ENCODE results near the gene EME2. TPM values are rescaled to one million over a fixed set of nuclear protein-coding genes. Genes with fewer than 3 reads are reported as not detected.

EME2 gene
- total RNA-seq, 1 experiment from 2014 or later: 19.5 TPM

GRCh38 chr16:1822801-1823200 lies 50.2 kb downstream of the EME2 start:
- ChIA-PET CTCF (no interaction called here), POLR2A (ENCODE audit: low non-redundant PET) (no interaction called here)
- Histone ChIP-seq H3K27ac (ENCODE audit: low read depth, low read length, poor library complexity, severe bottlenecking) (no peak overlapping the region), H3K4me1 (ENCODE audit: insufficient read depth, low read length, poor library complexity, severe bottlenecking) (no peaks in the 10 kb centered on the region), H3K36me3 (ENCODE audit: insufficient read depth, low read length, poor library complexity, severe bottlenecking) (no peaks in the 10 kb centered on the region), H3K4me3 (ENCODE audit: low read depth, low read length, poor library complexity, severe bottlenecking) (no peak overlapping the region), H3K9me3 (ENCODE audit: low read depth, low read length, poor library complexity, severe bottlenecking) (no peaks in the 10 kb centered on the region), H3K27me3 (replicated peaks; ENCODE audit: insufficient read depth, low read depth, low read length, poor library complexity) (no peaks in the 10 kb centered on the region)
- no peak for TF ChIP-seq EZH2 (IDR thresholded peaks at IDR 0.05; ENCODE audit: borderline replicate concordance, low read depth, low read length, poor library complexity, severe bottlenecking)
- TF ChIP-seq, protein P1, sequence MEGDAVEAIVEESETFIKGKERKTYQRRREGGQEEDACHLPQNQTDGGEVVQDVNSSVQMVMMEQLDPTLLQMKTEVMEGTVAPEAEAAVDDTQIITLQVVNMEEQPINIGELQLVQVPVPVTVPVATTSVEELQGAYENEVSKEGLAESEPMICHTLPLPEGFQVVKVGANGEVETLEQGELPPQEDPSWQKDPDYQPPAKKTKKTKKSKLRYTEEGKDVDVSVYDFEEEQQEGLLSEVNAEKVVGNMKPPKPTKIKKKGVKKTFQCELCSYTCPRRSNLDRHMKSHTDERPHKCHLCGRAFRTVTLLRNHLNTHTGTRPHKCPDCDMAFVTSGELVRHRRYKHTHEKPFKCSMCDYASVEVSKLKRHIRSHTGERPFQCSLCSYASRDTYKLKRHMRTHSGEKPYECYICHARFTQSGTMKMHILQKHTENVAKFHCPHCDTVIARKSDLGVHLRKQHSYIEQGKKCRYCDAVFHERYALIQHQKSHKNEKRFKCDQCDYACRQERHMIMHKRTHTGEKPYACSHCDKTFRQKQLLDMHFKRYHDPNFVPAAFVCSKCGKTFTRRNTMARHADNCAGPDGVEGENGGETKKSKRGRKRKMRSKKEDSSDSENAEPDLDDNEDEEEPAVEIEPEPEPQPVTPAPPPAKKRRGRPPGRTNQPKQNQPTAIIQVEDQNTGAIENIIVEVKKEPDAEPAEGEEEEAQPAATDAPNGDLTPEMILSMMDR (conservative IDR thresholded peaks at IDR 0.05; ENCODE audit: low read depth, low read length): no peak
- DNase-seq (ENCODE audit: low spot score): no peak
- intact Hi-C loops (cut with micrococcal nuclease; ENCODE audit: unreplicated experiment): loop anchor here (10.0 kb wide), 1 partner anchor 48 kb away; the partner anchor contains the start of genes EME2, MRPS34 and NME3
- no TSS peak for BruUV-seq (replicated peaks)

DNA sequence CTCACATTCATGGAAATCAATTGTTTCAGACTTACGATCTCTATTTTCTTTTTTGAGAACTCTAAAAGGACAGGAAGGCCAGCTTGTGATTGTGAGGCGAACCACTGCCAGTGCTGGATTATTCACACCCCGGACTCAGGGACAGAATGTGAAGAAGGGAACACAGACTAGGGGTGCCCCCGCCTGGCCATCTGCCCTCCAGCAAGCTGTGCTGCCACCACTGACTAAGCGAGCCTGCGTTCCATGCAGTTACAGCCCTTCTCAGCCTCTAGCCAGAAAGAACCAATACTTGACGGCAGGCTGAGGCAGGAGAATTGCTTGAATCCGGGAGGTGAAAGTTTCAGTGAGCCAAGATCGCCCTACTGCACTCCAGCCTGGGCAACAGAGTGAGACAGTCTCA lies 51.2 kb downstream of the EME2 start:
- Histone ChIP-seq H3K4me1 (ENCODE audit: insufficient read depth, low read length, poor library complexity, severe bottlenecking) (peaks cover 8% of the 10 kb centered on the region), H3K27ac (ENCODE audit: low read depth, low read length, poor library complexity, severe bottlenecking) (no peak overlapping the region), H3K4me3 (ENCODE audit: low read depth, low read length, poor library complexity, severe bottlenecking) (no peak overlapping the region), H3K27me3 (replicated peaks; ENCODE audit: insufficient read depth, low read depth, low read length, poor library complexity) (no peaks in the 10 kb centered on the region), H3K9me3 (ENCODE audit: low read depth, low read length, poor library complexity, severe bottlenecking) (no peaks in the 10 kb centered on the region), H3K36me3 (ENCODE audit: insufficient read depth, low read length, poor library complexity, severe bottlenecking) (no peaks in the 10 kb centered on the region)
- no peak for TF ChIP-seq EZH2 (IDR thresholded peaks at IDR 0.05; ENCODE audit: borderline replicate concordance, low read depth, low read length, poor library complexity, severe bottlenecking)
- TF ChIP-seq, protein P1 (conservative IDR thresholded peaks at IDR 0.05; ENCODE audit: low read depth, low read length): peak; percentile 40
- intact Hi-C loops (cut with micrococcal nuclease; ENCODE audit: unreplicated experiment): loop anchor here (10.0 kb wide), 1 partner anchor 49 kb away; the partner anchor contains the start of genes EME2, MRPS34 and NME3
- BruUV-seq (replicated peaks): no TSS peak
- ChIA-PET CTCF (no interaction called here), POLR2A (ENCODE audit: low non-redundant PET) (interaction anchor here (0.5 kb wide), 1 partner anchor 41 kb away, joined by 3 read pairs; the partner anchor contains the start of gene NUBP2)
- DNase-seq (ENCODE audit: low spot score): peak; percentile 64

GRCh38 chr16:1825381-1825863 lies 52.8 kb downstream of the EME2 start:
- no peaks in the 10 kb centered on the region for H3K27me3 ChIP-seq (replicated peaks; ENCODE audit: insufficient read depth, low read depth, low read length, poor library complexity)
- H3K4me1 ChIP-seq (ENCODE audit: insufficient read depth, low read length, poor library complexity, severe bottlenecking): peaks cover 12% of the 10 kb centered on the region
- intact Hi-C loops (cut with micrococcal nuclease; ENCODE audit: unreplicated experiment): loop anchor here (10.0 kb wide), 1 partner anchor 51 kb away; the partner anchor contains the start of genes EME2, MRPS34 and NME3
- no peak for DNase-seq (ENCODE audit: low spot score)
- POLR2A ChIA-PET (ENCODE audit: low non-redundant PET): no interaction called here
- TF ChIP-seq, protein P1 (conservative IDR thresholded peaks at IDR 0.05; ENCODE audit: low read depth, low read length): no peak
- no peak overlapping the region for H3K27ac ChIP-seq (ENCODE audit: low read depth, low read length, poor library complexity, severe bottlenecking)
- no TSS peak for BruUV-seq (replicated peaks)
- peak overlapping the region; percentile 90 for H3K4me3 ChIP-seq (ENCODE audit: low read depth, low read length, poor library complexity, severe bottlenecking)
- H3K9me3 ChIP-seq (ENCODE audit: low read depth, low read length, poor library complexity, severe bottlenecking): no peaks in the 10 kb centered on the region
- H3K36me3 ChIP-seq (ENCODE audit: insufficient read depth, low read length, poor library complexity, severe bottlenecking): no peaks in the 10 kb centered on the region
- CTCF ChIA-PET: interaction anchor here (0.7 kb wide), 1 partner anchor 120 kb away, joined by 4 read pairs; no protein-coding TSS in a partner anchor

Small RNAs within 50 kb of the gene (microRNA-seq; reads per million reads assigned to microRNA genes)
- 51.2 reads per million, percentile 57 among the genes with 10 or more reads in this experiment for gene MIR3177

Other genes with a start within 250 kb of the EME2 start
- gene TMEM204, start 239.1 kb upstream of the EME2 start, total RNA-seq (2021): not detected in 2 replicates
- gene IFT140, start 160.7 kb upstream of the EME2 start, total RNA-seq (2021): 21.8 and 34.6 TPM in 2 replicates
- 33.0 and 38.4 TPM in 2 replicates for gene CRAMP1, start 160.4 kb upstream of the EME2 start, total RNA-seq (2021)
- gene JPT2, start 94.5 kb upstream of the EME2 start, total RNA-seq (2021): 197 and 200 TPM in 2 replicates
- gene MAPK8IP3, start 66.6 kb upstream of the EME2 start, total RNA-seq (2021): 66.9 and 69.2 TPM in 2 replicates
- gene NME3, start 1.3 kb upstream of the EME2 start, total RNA-seq (2021): 35.3 and 40.8 TPM in 2 replicates
- gene MRPS34, start 324 bp downstream of the EME2 start, total RNA-seq (2021): 247 and 250 TPM in 2 replicates
- 15.0 and 20.8 TPM in 2 replicates for gene SPSB3, start 9.8 kb downstream of the EME2 start, total RNA-seq (2021)
- gene NUBP2, start 10.2 kb downstream of the EME2 start, total RNA-seq (2021): 76.0 and 76.6 TPM in 2 replicates
- gene IGFALS, start 20.9 kb downstream of the EME2 start, total RNA-seq (2021): not detected in 2 replicates
- gene HAGH, start 54.0 kb downstream of the EME2 start, total RNA-seq (2021): 14.4 and 23.4 TPM in 2 replicates
- 19.9 and 22.1 TPM in 2 replicates for gene FAHD1, start 54.4 kb downstream of the EME2 start, total RNA-seq (2021)
- gene MEIOB, start 99.4 kb downstream of the EME2 start, total RNA-seq (2021): 0.48 and 0.62 TPM in 2 replicates
- not detected in 2 replicates for gene HS3ST6, start 145.6 kb downstream of the EME2 start, total RNA-seq (2021)
- 17.7 and 23.4 TPM in 2 replicates for gene MSRB1, start 170.4 kb downstream of the EME2 start, total RNA-seq (2021)
- gene RPL3L, start 181.9 kb downstream of the EME2 start, total RNA-seq (2021): not detected in 2 replicates
- 178 and 210 TPM in 2 replicates for gene NDUFB10, start 186.7 kb downstream of the EME2 start, total RNA-seq (2021)
- 3,326 and 3,385 TPM in 2 replicates for gene RPS2, start 192.0 kb downstream of the EME2 start, total RNA-seq (2021)
- gene RNF151, start 194.0 kb downstream of the EME2 start, total RNA-seq (2021): not detected in 2 replicates
- gene TBL3, start 199.2 kb downstream of the EME2 start, total RNA-seq (2021): 58.4 and 64.1 TPM in 2 replicates
- 0.90 and 1.2 TPM in 2 replicates for gene NOXO1, start 208.7 kb downstream of the EME2 start, total RNA-seq (2021)
- gene GFER, start 211.4 kb downstream of the EME2 start, total RNA-seq (2021): 26.2 and 27.4 TPM in 2 replicates
- gene SYNGR3, start 217.2 kb downstream of the EME2 start, total RNA-seq (2021): 1.4 and 2.3 TPM in 2 replicates
- 68.0 and 75.8 TPM in 2 replicates for gene ZNF598, start 237.0 kb downstream of the EME2 start, total RNA-seq (2021)
- gene NPW, start 247.0 kb downstream of the EME2 start, total RNA-seq (2021): 96.5 and 105 TPM in 2 replicates

Measured in A673 (cell line).